SK-N-SH (cell line): ENCODE measurements around the gene CPEB2. TPM values are rescaled to one million over a fixed set of nuclear protein-coding genes. Genes with fewer than 3 reads are reported as not detected.

ENCODE experiments used
- CTCF ChIA-PET: fragments of 300-600, 350-600 bp; formaldehyde crosslinking; extraction: SDS; loops from one replicate; lab custom pipeline; 2021; lab: Yijun Ruan, JAX
- POLR2A ChIA-PET: fragments of 350-600 bp; sonication (Branson Sonifier 250); formaldehyde crosslinking; extraction: SDS; loops from one replicate; lab custom pipeline; 2020; ENCODE audit warnings: antibody characterized with exemption, inconsistent platforms; lab: Yijun Ruan, JAX
- DNase-seq: peaks from one replicate; pipeline ENCODE4 v3.0.0; 2012
- H2AFZ ChIP-seq: fragments of 200-600 bp; sonication (generic); 2 replicates; pipeline ENCODE4 v1.8.1; 2016; ENCODE audit warnings: antibody characterized with exemption, mild to moderate bottlenecking, low read depth
- H3F3A ChIP-seq: fragments of 200-600 bp; sonication (generic); replicated peaks from 2 replicates; pipeline ENCODE3; 2016; ENCODE audit warnings: antibody characterized with exemption, mild to moderate bottlenecking; ENCODE audit not compliant: insufficient read depth
- H3K27ac ChIP-seq, 2 experiments: fragments of 200-500 bp in 1 of 2; fragments of 200-600 bp in 1 of 2; sonication (Bioruptor generic) in 1 of 2; sonication (generic), shearing (Covaris generic) in 1 of 2; 2 replicates each; pipeline versions ENCODE4 v1.5.1 to v1.6.1; 2014 to 2016; ENCODE audit warnings: low read depth in 2 of 2, inconsistent platforms in 1 of 2, low read length in 1 of 2, mild to moderate bottlenecking in 1 of 2, mixed read lengths in 1 of 2
- H3K27me3 ChIP-seq: fragments of 200-600 bp; sonication (generic), shearing (Covaris generic); 2 replicates; pipeline ENCODE4 v1.6.1; 2016; ENCODE audit warnings: mixed run types; ENCODE audit not compliant: insufficient read depth
- H3K36me3 ChIP-seq, 2 experiments: fragments of 200-500 bp in 1 of 2; fragments of 200-600 bp in 1 of 2; sonication (Bioruptor generic) in 1 of 2; sonication (generic) in 1 of 2; replicated peaks in 1 of 2; 2 replicates each; pipeline versions ENCODE3 to v1.5.1; 2014 to 2016; ENCODE audit warnings: low read length in 1 of 2, mild to moderate bottlenecking in 1 of 2; ENCODE audit not compliant: insufficient read depth in 2 of 2, control insufficient read depth in 1 of 2
- H3K4me1 ChIP-seq, 2 experiments: fragments of 200-500 bp in 1 of 2; fragments of 200-600 bp in 1 of 2; sonication (Bioruptor generic) in 1 of 2; sonication (generic), shearing (Covaris generic) in 1 of 2; 2 replicates each; pipeline versions ENCODE4 v1.5.1 to v1.6.1; 2014 to 2016; ENCODE audit warnings: low read depth in 1 of 2, low read length in 1 of 2, mixed run types in 1 of 2; ENCODE audit not compliant: insufficient read depth in 2 of 2, control insufficient read depth in 1 of 2
- H3K4me2 ChIP-seq: fragments of 200-600 bp; sonication (generic), shearing (Covaris generic); 2 replicates; pipeline ENCODE4 v1.6.1; 2017; ENCODE audit warnings: mixed run types
- H3K4me3 ChIP-seq, 2 experiments: fragments of 200-500 bp in 1 of 2; fragments of 200-600 bp in 1 of 2; sonication (Bioruptor generic) in 1 of 2; sonication (generic), shearing (Covaris generic) in 1 of 2; 2 replicates each; pipeline versions ENCODE4 v1.5.1 to v1.8.1; 2014 to 2016; ENCODE audit warnings: low read depth in 2 of 2, inconsistent platforms in 1 of 2, low read length in 1 of 2, mild to moderate bottlenecking in 1 of 2, mixed read lengths in 1 of 2, moderate library complexity in 1 of 2
- H3K79me2 ChIP-seq: fragments of 200-600 bp; sonication (generic); 2 replicates; pipeline ENCODE4 v1.8.1; 2017; ENCODE audit warnings: mild to moderate bottlenecking; ENCODE audit not compliant: insufficient read depth
- H3K9ac ChIP-seq: fragments of 200-600 bp; sonication (generic); 2 replicates; pipeline ENCODE4 v1.6.1; 2017; ENCODE audit warnings: mixed run types
- H3K9me2 ChIP-seq: fragments of 200-600 bp; sonication (generic); 2 replicates; pipeline ENCODE4 v1.6.1; 2017; ENCODE audit warnings: mixed run types
- H3K9me3 ChIP-seq: fragments of 200-600 bp; sonication (generic); 2 replicates; pipeline ENCODE4 v1.6.1; 2017; ENCODE audit warnings: mixed run types, mild to moderate bottlenecking, moderate library complexity
- H4K20me1 ChIP-seq: fragments of 200-600 bp; sonication (generic); 2 replicates; pipeline ENCODE4 v1.6.1; 2017; ENCODE audit warnings: mild to moderate bottlenecking, mixed run types; ENCODE audit not compliant: insufficient read depth
- EP300 ChIP-seq, 2 experiments: IDR thresholded peaks; 2 replicates each; pipeline versions ENCODE4 v1.4.0 to v1.6.1; 2012; ENCODE audit warnings: borderline replicate concordance in 1 of 2, low read depth in 1 of 2, low read length in 1 of 2
- FOXJ3 ChIP-seq: sonication (generic); formaldehyde crosslinking; IDR thresholded peaks from 2 replicates; pipeline ENCODE4 v1.5.1; 2020; ENCODE audit warnings: mild to moderate bottlenecking, missing genetic modification reagents
- JUND ChIP-seq: IDR thresholded peaks from 2 replicates; pipeline ENCODE4 v1.4.0; 2012
- MEF2A ChIP-seq: IDR thresholded peaks from 2 replicates; pipeline ENCODE4 v1.4.0; 2012; ENCODE audit warnings: low read depth, borderline replicate concordance
- MXI1 ChIP-seq: IDR thresholded peaks from 2 replicates; pipeline ENCODE4 v1.6.1; 2012; ENCODE audit warnings: mild to moderate bottlenecking, low read depth, low read length, improper control_type of control experiment
- RCOR1 ChIP-seq: fragments of 150-350 bp; IDR thresholded peaks from 2 replicates; pipeline ENCODE4 v1.6.1; 2017; ENCODE audit warnings: antibody characterized with exemption, low read length
- REST ChIP-seq: IDR thresholded peaks from 2 replicates; pipeline ENCODE4 v1.6.1; 2012; ENCODE audit warnings: mild to moderate bottlenecking, low read depth, low read length, moderate library complexity
- ZBTB33 ChIP-seq: IDR thresholded peaks from 2 replicates; pipeline ENCODE4 v1.4.0; 2012; ENCODE audit warnings: low read depth, borderline replicate concordance
- WGBS: methylation state at CpG from one replicate; pipeline ENCODE4 v1.1.6; 2017; ENCODE audit warnings: low lambda C conversion rate; 5-methylcytosine and 5-hydroxymethylcytosine counted together
- polyA plus RNA-seq, 3 experiments: library from polyadenylated mRNA; depleted of rRNA; stranded (reverse); fragments of >200 nt; gene quantifications; 2 replicates each; pipeline ENCODE4 v1.2.3, GENCODE V29; 2012
- TF ChIP-seq, protein P1 (sequence below): fragments of 150-350 bp; IDR thresholded peaks from 2 replicates; pipeline ENCODE4 v1.6.1; 2017; ENCODE audit warnings: antibody characterized with exemption, low read length, low read depth, borderline replicate concordance

CPEB2 gene
- polyA plus RNA-seq, 1 of the 3 experiments (the other 2 are of a cell fraction) = 2.1 TPM

- Histone ChIP-seq H3K36me3 (peaks cover 27 to 55% of the 10 kb centered on the region in 2 experiments), H3K4me1 (peaks cover 0 to 30% of the 10 kb centered on the region in 2 experiments; a peak in 2 of 4 replicates), H3K27ac (peak overlapping the region; percentile 21 to 28; a peak in 3 of 4 replicates), H2AFZ (no peak overlapping the region)
- TF ChIP-seq REST (no peak), MEF2A (peak; percentile 43; the same call in 1 of the 2 replicates), MXI1 (no peak)
- TF ChIP-seq, all 33 proteins: peak for 1
- H3K9ac ChIP-seq = no peak overlapping the region
- H4K20me1 ChIP-seq = no peaks in the 10 kb centered on the region
- DNase-seq = no peak
- H3K9me2 ChIP-seq = no peaks in the 10 kb centered on the region
- H3K9me3 ChIP-seq = no peaks in the 10 kb centered on the region
- peaks cover 10% of the 10 kb centered on the region for H3K79me2 ChIP-seq
- ChIA-PET POLR2A (no interaction called here), CTCF (interaction anchor here (1.0 to 1.1 kb wide), 2 partner anchors 112 to 1382 kb away, joined by 3 to 5 read pairs; no protein-coding TSS in a partner anchor)
- H3K4me2 ChIP-seq = no peak overlapping the region
- H3K27me3 ChIP-seq = no peaks in the 10 kb centered on the region
- peaks cover 18% of the 10 kb centered on the region for H3F3A ChIP-seq
- H3K4me3 ChIP-seq = no peak overlapping the region
These were observed 35.8 kb downstream of the CPEB2 start for GRCh38 chr4:15037923-15038541.

DNA sequence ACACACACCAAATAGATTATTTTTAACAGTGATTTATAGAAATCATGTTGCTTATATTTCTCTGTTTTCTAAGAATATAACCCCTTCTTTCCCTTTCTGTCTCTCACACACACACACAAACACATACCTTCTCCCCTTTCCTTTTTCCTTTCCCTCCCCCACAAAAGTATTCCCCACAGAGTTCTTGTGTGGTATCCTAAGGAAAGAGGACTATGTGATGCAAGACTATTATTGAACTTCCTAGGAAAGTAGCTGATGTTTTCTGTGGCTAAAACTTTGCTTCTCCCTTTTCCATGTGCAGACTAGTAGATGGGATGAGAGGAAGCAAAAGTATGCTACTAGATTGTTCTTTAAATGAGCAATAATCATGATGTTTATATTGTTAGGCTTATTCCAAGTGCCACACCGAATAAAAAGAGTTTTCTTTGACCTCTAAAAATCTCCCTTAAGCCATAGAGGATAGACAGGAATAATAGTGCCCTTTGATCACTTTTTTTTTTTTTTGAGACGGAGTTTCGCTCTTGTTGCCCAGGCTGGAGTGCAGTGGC lies 38.7 kb downstream of the CPEB2 start:
- ChIA-PET POLR2A (no interaction called here), CTCF (no interaction called here)
- Histone ChIP-seq H3K4me2 (no peak overlapping the region), H3F3A (peaks cover 13% of the 10 kb centered on the region), H3K9me2 (no peaks in the 10 kb centered on the region), H4K20me1 (no peaks in the 10 kb centered on the region), H2AFZ (no peak overlapping the region), H3K27me3 (no peaks in the 10 kb centered on the region), H3K36me3 (peaks cover 5 to 29% of the 10 kb centered on the region in 2 experiments), H3K27ac (no peak overlapping the region), H3K9me3 (no peaks in the 10 kb centered on the region), H3K4me1 (peaks cover 0 to 20% of the 10 kb centered on the region in 2 experiments; a peak in 2 of 4 replicates), H3K9ac (no peak overlapping the region), H3K4me3 (no peak overlapping the region), H3K79me2 (peaks cover 10% of the 10 kb centered on the region; the same call in 1 of the 2 replicates)
- WGBS = 97% methylated on average over 3 of the region's 3 CpGs
- TF ChIP-seq ZBTB33 (no peak), REST (no peak), RCOR1 (no peak), JUND (no peak), EP300 (IDR thresholded peaks at IDR 0.05; ENCODE audit: borderline replicate concordance in 1 of 2, low read depth in 1 of 2, low read length in 1 of 2) (no peak), FOXJ3 (CRISPR knock-in tag) (no peak), MXI1 (no peak)
- TF ChIP-seq, protein P1, sequence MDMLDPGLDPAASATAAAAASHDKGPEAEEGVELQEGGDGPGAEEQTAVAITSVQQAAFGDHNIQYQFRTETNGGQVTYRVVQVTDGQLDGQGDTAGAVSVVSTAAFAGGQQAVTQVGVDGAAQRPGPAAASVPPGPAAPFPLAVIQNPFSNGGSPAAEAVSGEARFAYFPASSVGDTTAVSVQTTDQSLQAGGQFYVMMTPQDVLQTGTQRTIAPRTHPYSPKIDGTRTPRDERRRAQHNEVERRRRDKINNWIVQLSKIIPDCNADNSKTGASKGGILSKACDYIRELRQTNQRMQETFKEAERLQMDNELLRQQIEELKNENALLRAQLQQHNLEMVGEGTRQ = no peak
- no peak for DNase-seq
